T-helper 2 cell treated with Interferon-gamma antibody and Interleukin-4, amounts not matched to agents 100 ng/mL and 5 ng/mL, for 36 hours (primary cell): ENCODE measurements around the gene DNAH10. TPM values are rescaled to one million over a fixed set of nuclear protein-coding genes. Genes with fewer than 3 reads are reported as not detected.

Experiments used
- intact Hi-C: fragments of 100-400 bp; cut with micrococcal nuclease; formaldehyde crosslinking; loops from one replicate; pipeline ENCODE4 v1.15.1; 2023
- total RNA-seq: library from RNA; stranded (reverse); gene quantifications from 2 replicates; pipeline ENCODE4 v1.2.3, GENCODE V29; 2022

The DNAH10 gene
- total RNA-seq, 1 donor from 2014 or later = 0.14 TPM

DNA sequence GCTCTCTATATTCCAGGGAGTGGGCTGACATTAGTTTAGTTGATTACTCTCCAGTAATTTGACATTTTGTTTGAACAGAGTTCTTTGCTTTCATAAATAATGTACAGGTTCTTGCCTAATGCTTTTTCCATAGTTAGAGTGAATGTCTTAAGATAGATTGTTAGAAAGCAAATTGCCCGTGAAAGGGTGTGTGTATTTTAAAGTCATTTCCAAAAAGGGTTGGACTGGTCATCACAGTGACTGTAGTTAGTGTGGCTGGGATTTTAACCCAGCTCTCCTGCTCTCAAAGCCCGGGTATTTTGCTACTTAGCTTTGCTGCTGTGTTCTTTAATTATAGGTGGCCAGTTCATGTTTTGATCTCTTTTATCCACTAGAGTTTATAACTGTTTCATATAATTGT, 74.2 kb downstream of the DNAH10 start:
- intact Hi-C loops = no loop called here

- intact Hi-C loops = no loop called here
Observed at GRCh38 chr12:123839826-123840225, 77.7 kb downstream of the DNAH10 start.

DNA sequence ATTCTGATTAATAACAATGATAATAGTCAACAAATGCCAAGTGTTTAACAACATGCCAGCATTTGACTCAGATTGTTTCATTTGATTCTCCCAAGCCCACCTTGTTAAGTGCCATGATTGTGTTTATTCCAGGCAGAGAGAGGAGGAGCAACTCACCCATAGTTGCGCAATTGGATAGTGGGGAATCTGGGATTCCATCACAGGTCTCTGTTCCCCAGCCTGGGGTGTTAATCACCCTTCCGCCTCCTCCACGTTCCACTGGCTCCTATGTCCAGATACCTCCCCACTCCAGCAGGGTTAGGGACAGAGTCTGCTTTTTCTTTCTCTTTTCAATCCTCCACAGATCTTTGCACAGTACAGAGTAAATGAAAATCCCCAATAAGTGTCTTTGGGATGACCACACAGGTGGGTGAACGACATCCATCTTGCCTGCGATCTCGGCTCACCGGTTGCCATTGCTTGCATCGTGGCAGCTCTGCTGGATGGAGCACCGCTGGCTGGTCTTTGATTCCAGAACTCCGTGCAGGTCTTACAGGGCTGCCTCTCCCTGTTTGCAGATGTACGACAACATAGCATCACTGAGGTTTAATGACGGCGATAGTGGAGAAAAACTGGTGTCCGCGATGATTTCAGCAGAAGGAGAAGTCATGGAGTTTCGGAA, 78.8 kb downstream of the DNAH10 start:
- intact Hi-C loops = no loop called here

DNA sequence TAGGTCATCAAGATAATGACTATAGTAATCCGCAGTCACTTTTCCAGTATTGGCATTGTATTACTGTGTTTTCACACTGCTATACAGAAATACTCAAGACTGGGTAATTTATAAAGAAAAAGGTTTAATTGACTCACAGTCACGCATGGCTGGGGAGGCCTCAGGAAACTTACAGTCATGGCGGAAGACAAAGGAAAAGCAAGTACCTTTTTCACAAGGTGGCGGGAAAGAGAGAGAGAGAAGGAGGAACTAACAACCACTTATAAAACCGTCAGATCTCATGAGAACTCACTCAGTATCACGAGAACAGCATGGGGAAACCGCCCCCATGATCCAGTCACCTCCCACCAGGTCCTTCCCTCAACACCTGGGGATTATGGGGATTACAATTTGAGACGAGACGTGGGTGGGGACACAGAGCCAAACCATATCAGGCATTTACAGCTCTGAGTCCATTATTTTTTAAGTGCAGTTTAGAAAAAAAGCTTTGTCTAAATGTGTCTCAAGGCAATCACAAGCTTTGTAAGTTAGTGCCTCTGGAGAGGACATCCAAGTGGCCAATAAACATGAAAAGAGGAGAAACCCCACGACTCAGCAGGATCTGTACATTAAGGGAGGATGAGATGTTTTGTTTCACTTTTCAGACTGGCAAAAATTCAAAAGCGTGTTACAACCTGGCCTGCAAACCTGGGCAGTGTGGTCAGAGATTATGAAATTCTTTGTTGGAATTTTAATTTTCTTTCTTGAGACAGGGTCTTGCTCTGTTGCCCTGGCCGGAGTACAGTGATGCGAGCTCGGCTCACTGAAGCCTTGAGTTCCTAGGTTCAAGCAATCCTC, 82.0 kb downstream of the DNAH10 start:
- intact Hi-C loops = no loop called here

GRCh38 chr12:123845881-123846280, 83.8 kb downstream of the DNAH10 start:
- intact Hi-C loops = no loop called here

DNA sequence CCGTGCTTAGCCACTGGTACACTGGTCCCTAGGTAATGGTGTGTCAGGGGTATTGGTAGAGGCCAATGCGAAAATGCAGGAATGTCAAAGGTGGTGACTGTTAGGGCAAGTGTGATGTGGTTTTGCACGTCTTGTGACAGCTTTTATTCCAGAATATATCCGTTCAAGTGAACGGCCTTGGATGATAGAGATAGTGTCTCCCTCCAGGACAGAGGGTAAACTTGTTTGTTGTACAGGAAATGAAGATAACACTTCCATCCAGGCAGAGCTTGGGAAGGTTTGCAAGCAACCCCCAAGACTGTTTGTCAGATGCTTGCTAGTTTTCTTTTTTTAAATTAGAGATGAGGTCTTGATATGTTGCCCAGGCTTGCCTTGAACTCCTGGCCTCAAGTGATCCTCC, 84.2 kb downstream of the DNAH10 start:
- intact Hi-C loops = no loop called here

GRCh38 chr12:123847019-123847418, 84.9 kb downstream of the DNAH10 start:
- intact Hi-C loops = no loop called here

DNA sequence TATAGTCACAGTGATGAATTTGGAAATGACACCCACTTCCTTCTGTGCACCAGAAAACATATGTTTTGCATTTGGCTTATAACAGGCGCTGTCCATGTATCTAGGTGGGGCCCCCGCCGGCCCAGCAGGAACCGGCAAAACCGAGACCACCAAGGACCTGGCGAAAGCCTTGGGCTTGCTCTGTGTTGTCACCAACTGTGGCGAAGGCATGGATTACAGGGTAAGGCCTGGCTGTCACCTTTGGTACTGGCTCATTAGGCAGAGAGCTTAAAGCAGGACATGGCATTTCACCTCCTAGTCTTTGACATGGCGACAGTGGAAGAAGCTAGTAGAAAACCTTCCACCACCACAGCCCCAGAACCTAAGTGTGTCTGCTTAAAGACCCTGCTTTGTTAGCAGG, 85.8 kb downstream of the DNAH10 start:
- intact Hi-C loops = no loop called here

GRCh38 chr12:123849517-123849916, 87.4 kb downstream of the DNAH10 start:
- intact Hi-C loops = no loop called here

- intact Hi-C loops = no loop called here
Observed at GRCh38 chr12:123850246-123851134, 88.4 kb downstream of the DNAH10 start.

- intact Hi-C loops = no loop called here
Observed at GRCh38 chr12:123853396-123854070, 91.4 kb downstream of the DNAH10 start.

- intact Hi-C loops = no loop called here
Observed at GRCh38 chr12:123854232-123854631, 92.1 kb downstream of the DNAH10 start.

DNA sequence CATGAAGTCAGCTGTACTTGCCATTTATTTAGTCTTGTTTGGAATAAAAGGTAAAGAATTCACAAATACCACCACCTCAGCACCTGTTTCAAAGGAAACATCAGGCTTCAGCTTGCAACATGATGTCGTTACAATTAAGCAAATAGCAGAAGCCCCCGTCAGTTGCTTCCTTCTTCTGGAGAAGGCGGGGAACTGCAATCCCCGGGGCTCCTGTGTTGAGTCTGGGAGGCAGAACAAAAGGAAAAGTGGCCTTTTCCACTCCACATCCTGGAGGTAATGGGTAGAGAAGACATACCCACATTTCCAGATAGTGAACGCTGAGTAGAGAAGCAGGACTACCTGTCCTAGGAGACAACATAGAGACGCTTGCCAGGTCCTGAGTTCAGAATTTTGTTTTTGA, 92.8 kb downstream of the DNAH10 start:
- intact Hi-C loops = no loop called here

DNA sequence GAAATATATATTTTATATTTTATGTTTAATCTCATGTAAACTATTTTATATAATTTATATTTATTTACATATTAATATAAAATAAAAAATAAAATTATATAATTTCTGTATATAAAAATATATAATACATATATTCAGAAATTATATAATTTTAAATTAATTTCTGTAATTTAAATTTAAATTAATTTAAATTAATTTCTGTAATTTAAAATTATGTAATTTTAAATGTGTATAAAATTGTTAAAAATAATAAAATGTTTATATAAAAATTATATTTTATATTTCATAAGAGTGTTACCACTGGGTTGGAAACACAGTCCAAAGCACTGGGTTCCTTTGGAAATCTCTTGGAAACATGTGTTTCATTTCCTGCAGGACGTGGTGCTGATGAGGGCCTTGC, 94.6 kb downstream of the DNAH10 start:
- intact Hi-C loops = no loop called here

- intact Hi-C loops = no loop called here
Observed at GRCh38 chr12:123858176-123858575, 96.1 kb downstream of the DNAH10 start.

DNA sequence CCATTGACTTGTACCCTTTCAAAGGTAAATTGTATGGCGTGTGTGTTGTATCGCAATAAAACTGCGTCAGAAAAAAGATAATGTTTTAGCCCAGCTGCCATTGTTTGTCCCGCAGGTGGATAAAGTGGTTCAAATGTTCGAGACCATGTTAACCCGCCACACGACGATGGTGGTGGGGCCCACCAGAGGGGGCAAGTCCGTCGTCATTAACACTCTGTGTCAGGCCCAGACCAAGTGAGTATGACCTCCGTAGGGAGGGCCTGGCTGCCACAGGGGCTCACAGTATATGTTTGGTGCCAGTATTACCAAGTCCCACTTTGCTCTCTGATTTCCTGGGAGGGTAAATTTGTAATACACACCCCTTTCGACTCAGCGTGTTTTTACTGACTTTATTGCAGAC, 96.9 kb downstream of the DNAH10 start:
- intact Hi-C loops = no loop called here

- intact Hi-C loops = no loop called here
Observed at GRCh38 chr12:123860377-123860776, 98.3 kb downstream of the DNAH10 start.

GRCh38 chr12:123861392-123861791, 99.3 kb downstream of the DNAH10 start:
- intact Hi-C loops = no loop called here

DNA sequence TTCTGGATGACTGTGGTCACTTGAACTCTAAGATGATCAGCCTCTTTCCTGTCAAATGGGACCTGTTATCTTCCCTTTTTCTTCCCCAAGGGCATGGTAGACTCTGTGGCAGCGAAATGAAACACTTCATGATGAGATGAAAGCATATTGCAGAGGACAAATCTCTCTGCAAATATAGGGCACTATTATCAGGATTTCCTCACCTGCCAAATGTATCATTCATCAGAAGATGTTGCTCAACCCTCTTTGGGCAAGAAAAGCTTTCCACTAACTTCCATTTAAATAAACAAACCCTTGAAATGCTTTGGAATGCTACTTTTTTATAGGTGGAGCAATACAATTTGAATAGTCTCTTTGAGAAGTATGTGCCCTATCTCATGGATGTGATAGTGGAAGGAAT, 105.0 kb downstream of the DNAH10 start:
- intact Hi-C loops = no loop called here

DNA sequence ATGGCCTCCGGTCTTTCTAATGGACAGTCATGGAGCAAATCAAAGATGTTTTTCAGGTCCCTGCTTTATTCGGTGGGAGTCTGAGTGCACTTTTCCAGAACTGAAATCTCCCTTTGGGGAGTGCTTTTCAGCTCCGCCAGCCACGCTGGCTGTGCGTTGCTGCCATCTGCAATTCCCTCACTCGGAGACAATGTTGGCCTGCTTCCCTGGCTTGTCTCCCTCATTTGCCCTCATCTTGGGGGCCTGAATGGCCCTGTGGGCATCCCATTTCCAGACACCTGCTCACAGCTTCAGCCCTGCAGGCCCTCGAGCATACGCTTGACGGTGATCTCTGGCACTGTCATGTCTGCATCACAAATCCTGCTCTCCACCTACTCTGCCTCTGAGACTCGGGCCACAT, 106.7 kb downstream of the DNAH10 start:
- intact Hi-C loops = no loop called here

DNA sequence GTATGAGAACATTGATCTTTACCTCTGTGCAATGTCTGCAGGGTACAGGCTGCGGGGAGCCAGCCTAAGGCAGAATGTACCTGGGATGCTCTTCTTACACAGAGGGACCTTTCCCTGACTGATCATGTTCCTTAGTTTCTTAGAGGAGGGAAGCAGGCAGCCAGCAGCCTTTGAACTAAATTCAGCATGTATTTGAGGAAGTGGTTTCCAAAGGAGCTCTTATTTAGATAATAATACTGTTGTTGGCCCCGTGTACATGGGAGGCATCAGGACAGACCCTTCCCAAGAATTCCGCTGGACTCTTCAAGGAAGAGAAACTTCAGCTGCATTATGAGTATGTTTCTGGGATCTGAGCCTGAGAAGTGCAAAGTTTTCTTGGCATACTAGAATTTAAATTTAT, 111.7 kb downstream of the DNAH10 start:
- intact Hi-C loops = no loop called here
